ENCODE measurements around the gene HTN1. TPM values are rescaled to one million over a fixed set of nuclear protein-coding genes. Genes with fewer than 3 reads are reported as not detected.
"Not testable (repeated sequence)": the region's sequence is repeated elsewhere in the genome, so short reads cannot be mapped to it uniquely, and the experiment has no call there.

Gene HTN1
- not detected for total RNA-seq

GRCh38 chr4:70050138-70050537 lies at the start of gene HTN1:
Gene HTN1 (plus strand): TSS chr4:70050438. CDS start chr4:70053077, 2,639 bp downstream.
- H3K36me3 Mint-ChIP-seq (ENCODE audit: low read depth); H3K27me3 Mint-ChIP-seq; H3K9me3 Mint-ChIP-seq; H3K27ac Mint-ChIP-seq; H3K4me1 Mint-ChIP-seq; H3K4me3 Mint-ChIP-seq; ATAC-seq (replicated peaks): not testable (repeated sequence)

GRCh38 chr4:70000711-70001110 lies 49.5 kb upstream of the HTN1 start:
- Mint-ChIP-seq H3K36me3 (ENCODE audit: low read depth) (no peaks in the 10 kb centered on the region), H3K4me3 (no peak overlapping the region), H3K27ac (no peak overlapping the region), H3K9me3 (peaks cover 4% of the 10 kb centered on the region), H3K4me1 (no peaks in the 10 kb centered on the region), H3K27me3 (peaks cover 4% of the 10 kb centered on the region)
- no peak for ATAC-seq (replicated peaks)

GRCh38 chr4:70002507-70002906 lies 47.7 kb upstream of the HTN1 start:
- Mint-ChIP-seq H3K9me3 (peaks cover 4% of the 10 kb centered on the region), H3K4me3 (no peak overlapping the region), H3K27ac (no peak overlapping the region), H3K4me1 (no peaks in the 10 kb centered on the region), H3K27me3 (peaks cover 4% of the 10 kb centered on the region), H3K36me3 (ENCODE audit: low read depth) (no peaks in the 10 kb centered on the region)
- no peak for ATAC-seq (replicated peaks)

- Mint-ChIP-seq H3K4me1 (no peaks in the 10 kb centered on the region), H3K27ac (no peak overlapping the region), H3K4me3 (no peak overlapping the region), H3K27me3 (no peaks in the 10 kb centered on the region), H3K9me3 (no peaks in the 10 kb centered on the region), H3K36me3 (ENCODE audit: low read depth) (no peaks in the 10 kb centered on the region)
- no peak for ATAC-seq (replicated peaks)
These were observed 41.5 kb upstream of the HTN1 start for GRCh38 chr4:70008771-70009170.

GRCh38 chr4:70019006-70019405 lies 31.2 kb upstream of the HTN1 start:
- not testable (repeated sequence) for H3K4me1 Mint-ChIP-seq; H3K27me3 Mint-ChIP-seq; H3K27ac Mint-ChIP-seq; H3K9me3 Mint-ChIP-seq; ATAC-seq (replicated peaks); H3K36me3 Mint-ChIP-seq (ENCODE audit: low read depth); H3K4me3 Mint-ChIP-seq

- Mint-ChIP-seq H3K27me3 (no peaks in the 10 kb centered on the region), H3K27ac (no peak overlapping the region), H3K4me3 (no peak overlapping the region), H3K4me1 (no peaks in the 10 kb centered on the region), H3K9me3 (no peaks in the 10 kb centered on the region), H3K36me3 (ENCODE audit: low read depth) (no peaks in the 10 kb centered on the region)
- no peak for ATAC-seq (replicated peaks)
These were observed 27.0 kb upstream of the HTN1 start for GRCh38 chr4:70023218-70023617.

GRCh38 chr4:70027011-70027410 lies 23.2 kb upstream of the HTN1 start:
- H3K27me3 Mint-ChIP-seq: no peaks in the 10 kb centered on the region
- no peaks in the 10 kb centered on the region for H3K9me3 Mint-ChIP-seq
- ATAC-seq (replicated peaks): no peak
- no peak overlapping the region for H3K4me3 Mint-ChIP-seq
- H3K36me3 Mint-ChIP-seq (ENCODE audit: low read depth): no peaks in the 10 kb centered on the region
- H3K4me1 Mint-ChIP-seq: no peaks in the 10 kb centered on the region
- H3K27ac Mint-ChIP-seq: no peak overlapping the region

- not testable (repeated sequence) for H3K27me3 Mint-ChIP-seq; H3K4me1 Mint-ChIP-seq; H3K9me3 Mint-ChIP-seq; ATAC-seq (replicated peaks); H3K27ac Mint-ChIP-seq; H3K4me3 Mint-ChIP-seq; H3K36me3 Mint-ChIP-seq (ENCODE audit: low read depth)
These were observed 22.1 kb upstream of the HTN1 start, which contains the start of gene HTN3 for GRCh38 chr4:70028159-70028558. Gene HTN3 (plus strand): TSS chr4:70028459. CDS start chr4:70030741, 2,282 bp downstream.

GRCh38 chr4:70037559-70037958 lies 12.7 kb upstream of the HTN1 start:
- not testable (repeated sequence) for H3K4me3 Mint-ChIP-seq; H3K27ac Mint-ChIP-seq; H3K4me1 Mint-ChIP-seq; ATAC-seq (replicated peaks); H3K27me3 Mint-ChIP-seq; H3K9me3 Mint-ChIP-seq; H3K36me3 Mint-ChIP-seq (ENCODE audit: low read depth)

- H3K4me1 Mint-ChIP-seq; ATAC-seq (replicated peaks); H3K27me3 Mint-ChIP-seq; H3K4me3 Mint-ChIP-seq; H3K36me3 Mint-ChIP-seq (ENCODE audit: low read depth); H3K9me3 Mint-ChIP-seq; H3K27ac Mint-ChIP-seq: not testable (repeated sequence)
These were observed 10.3 kb upstream of the HTN1 start for GRCh38 chr4:70039928-70040327.

GRCh38 chr4:70041652-70042286 lies 8.5 kb upstream of the HTN1 start:
- no peak overlapping the region for H3K4me3 Mint-ChIP-seq
- H3K27ac Mint-ChIP-seq: no peak overlapping the region
- H3K9me3 Mint-ChIP-seq: peaks cover 4% of the 10 kb centered on the region
- no peaks in the 10 kb centered on the region for H3K4me1 Mint-ChIP-seq
- no peaks in the 10 kb centered on the region for H3K36me3 Mint-ChIP-seq (ENCODE audit: low read depth)
- ATAC-seq (replicated peaks): no peak
- H3K27me3 Mint-ChIP-seq: no peaks in the 10 kb centered on the region

- ATAC-seq (replicated peaks); H3K4me3 Mint-ChIP-seq; H3K4me1 Mint-ChIP-seq; H3K27me3 Mint-ChIP-seq; H3K27ac Mint-ChIP-seq; H3K36me3 Mint-ChIP-seq (ENCODE audit: low read depth): not testable (repeated sequence)
- H3K9me3 Mint-ChIP-seq: peaks cover 10% of the 10 kb centered on the region
These were observed 6.3 kb downstream of the HTN1 start for GRCh38 chr4:70056534-70056933.

- no peaks in the 10 kb centered on the region for H3K27me3 Mint-ChIP-seq
- no peaks in the 10 kb centered on the region for H3K36me3 Mint-ChIP-seq (ENCODE audit: low read depth)
- H3K4me3 Mint-ChIP-seq: no peak overlapping the region
- no peaks in the 10 kb centered on the region for H3K4me1 Mint-ChIP-seq
- H3K9me3 Mint-ChIP-seq: peaks cover 10% of the 10 kb centered on the region
- ATAC-seq (replicated peaks): no peak
- no peak overlapping the region for H3K27ac Mint-ChIP-seq
These were observed 7.4 kb downstream of the HTN1 start for GRCh38 chr4:70057651-70058050.

- Mint-ChIP-seq H3K9me3 (peaks cover 10% of the 10 kb centered on the region), H3K27ac (no peak overlapping the region), H3K36me3 (ENCODE audit: low read depth) (no peaks in the 10 kb centered on the region), H3K27me3 (no peaks in the 10 kb centered on the region), H3K4me3 (no peak overlapping the region), H3K4me1 (no peaks in the 10 kb centered on the region)
- ATAC-seq (replicated peaks): no peak
These were observed 8.9 kb downstream of the HTN1 start for GRCh38 chr4:70059149-70059548.

- no peak overlapping the region for H3K4me3 Mint-ChIP-seq
- no peak for ATAC-seq (replicated peaks)
- H3K27ac Mint-ChIP-seq: no peak overlapping the region
- H3K4me1 Mint-ChIP-seq: no peaks in the 10 kb centered on the region
- H3K36me3 Mint-ChIP-seq (ENCODE audit: low read depth): no peaks in the 10 kb centered on the region
- H3K27me3 Mint-ChIP-seq: no peaks in the 10 kb centered on the region
- H3K9me3 Mint-ChIP-seq: peaks cover 2% of the 10 kb centered on the region
These were observed 11.8 kb downstream of the HTN1 start for GRCh38 chr4:70062000-70062399.

GRCh38 chr4:70080205-70080604 lies 30.0 kb downstream of the HTN1 start:
- Mint-ChIP-seq H3K9me3 (no peaks in the 10 kb centered on the region), H3K27ac (no peak overlapping the region), H3K27me3 (no peaks in the 10 kb centered on the region), H3K36me3 (ENCODE audit: low read depth) (no peaks in the 10 kb centered on the region), H3K4me3 (no peak overlapping the region), H3K4me1 (no peaks in the 10 kb centered on the region)
- no peak for ATAC-seq (replicated peaks)

Data from activated T-helper 17 cell treated with anti-CD3 and anti-CD28 coated beads, Interleukin-2, amount 50 U/mL, for 72 hours (primary cell).